Osteocyte (in vitro differentiated cells): Measurements from ENCODE around the gene FOXK1. TPM values are rescaled to one million over a fixed set of nuclear protein-coding genes. Genes with fewer than 3 reads are reported as not detected.
A peak's percentile ranks its signal among the peaks of the same experiment; 100 is the strongest.

Experiments
- DNase-seq: peaks from one replicate; pipeline ENCODE4 v3.0.0; 2021; ENCODE audit warnings: mixed read lengths; ENCODE audit not compliant: unreplicated experiment; ENCODE audit errors: extremely low spot score
- H3K27ac Mint-ChIP-seq: one replicate; pipeline ENCODE4 v1.8.0; 2021; ENCODE audit warnings: mild to moderate bottlenecking, mixed read lengths; ENCODE audit not compliant: unreplicated experiment
- H3K27me3 Mint-ChIP-seq: one replicate; pipeline ENCODE4 v1.8.0; 2021; ENCODE audit warnings: mixed read lengths; ENCODE audit not compliant: unreplicated experiment
- H3K36me3 Mint-ChIP-seq: one replicate; pipeline ENCODE4 v1.8.0; 2021; ENCODE audit warnings: mixed read lengths; ENCODE audit not compliant: unreplicated experiment
- H3K4me1 Mint-ChIP-seq: one replicate; pipeline ENCODE4 v1.8.0; 2021; ENCODE audit warnings: mixed read lengths; ENCODE audit not compliant: unreplicated experiment
- H3K4me3 Mint-ChIP-seq: one replicate; pipeline ENCODE4 v1.8.0; 2021; ENCODE audit warnings: mild to moderate bottlenecking, moderate library complexity, mixed read lengths; ENCODE audit not compliant: unreplicated experiment
- H3K9me3 Mint-ChIP-seq: one replicate; pipeline ENCODE4 v1.8.0; 2021; ENCODE audit warnings: mixed read lengths; ENCODE audit not compliant: unreplicated experiment
- CTCF ChIP-seq: fragments of 200-600 bp; sonication (generic); IDR thresholded peaks from 2 replicates; pipeline ENCODE4 v1.5.0; 2021; ENCODE audit warnings: antibody characterized with exemption, mild to moderate bottlenecking, moderate library complexity
- total RNA-seq: library from RNA; stranded (reverse); gene quantifications from 2 replicates; pipeline ENCODE4 v1.2.1, GENCODE V29; 2021

The FOXK1 gene
- total RNA-seq, 1 donor from 2014 or later, result 56.2 TPM

DNA sequence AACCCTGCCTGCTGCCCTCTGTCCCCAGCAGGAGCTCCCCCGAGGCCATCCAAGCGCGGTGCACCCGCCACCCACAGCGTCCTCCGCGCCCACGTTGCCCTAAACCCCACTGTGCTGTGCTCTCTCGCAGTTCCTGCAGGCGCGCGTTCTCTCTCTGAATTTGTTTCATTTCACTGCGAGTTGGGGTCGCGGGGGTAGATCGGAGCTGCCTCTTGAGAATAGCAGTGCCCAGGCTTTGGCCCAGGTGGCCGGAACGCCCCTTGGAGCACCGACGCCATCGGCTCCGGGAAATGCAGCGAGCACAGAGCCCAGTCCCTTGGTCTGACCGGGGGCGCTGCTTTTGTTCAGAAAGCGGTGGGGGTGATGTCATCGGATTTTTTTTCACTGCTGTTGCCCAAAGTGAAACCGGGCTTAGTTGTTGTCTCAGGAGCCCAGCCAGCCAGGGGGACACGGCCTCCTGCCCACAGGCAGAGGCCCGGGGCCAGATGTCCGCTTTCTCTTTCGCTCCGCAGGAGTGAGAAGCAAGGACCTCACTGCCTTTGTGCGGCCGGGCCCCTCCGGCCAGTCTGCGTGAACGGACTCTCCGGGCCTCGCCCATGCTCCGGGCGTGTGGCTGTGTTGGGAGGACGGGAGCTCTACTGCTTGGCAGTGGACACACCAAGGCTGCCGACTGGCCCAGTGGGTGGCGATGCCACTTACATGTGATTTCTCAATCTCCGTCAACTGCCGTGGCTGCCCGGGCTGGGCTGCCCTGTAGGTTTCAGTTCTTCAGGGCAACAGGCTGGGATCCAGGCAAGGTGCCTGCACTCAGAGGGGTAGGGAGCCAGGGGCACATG lies 43.1 kb downstream of the FOXK1 start:
- Mint-ChIP-seq H3K36me3 (peaks cover 13% of the 10 kb centered on the region), H3K27ac (peak overlapping the region; percentile 99), H3K9me3 (no peaks in the 10 kb centered on the region), H3K4me3 (peak overlapping the region; percentile 86), H3K27me3 (no peaks in the 10 kb centered on the region), H3K4me1 (peaks cover 51% of the 10 kb centered on the region)
- TF ChIP-seq CTCF, result no peak
- peak; percentile 95 for DNase-seq

DNA sequence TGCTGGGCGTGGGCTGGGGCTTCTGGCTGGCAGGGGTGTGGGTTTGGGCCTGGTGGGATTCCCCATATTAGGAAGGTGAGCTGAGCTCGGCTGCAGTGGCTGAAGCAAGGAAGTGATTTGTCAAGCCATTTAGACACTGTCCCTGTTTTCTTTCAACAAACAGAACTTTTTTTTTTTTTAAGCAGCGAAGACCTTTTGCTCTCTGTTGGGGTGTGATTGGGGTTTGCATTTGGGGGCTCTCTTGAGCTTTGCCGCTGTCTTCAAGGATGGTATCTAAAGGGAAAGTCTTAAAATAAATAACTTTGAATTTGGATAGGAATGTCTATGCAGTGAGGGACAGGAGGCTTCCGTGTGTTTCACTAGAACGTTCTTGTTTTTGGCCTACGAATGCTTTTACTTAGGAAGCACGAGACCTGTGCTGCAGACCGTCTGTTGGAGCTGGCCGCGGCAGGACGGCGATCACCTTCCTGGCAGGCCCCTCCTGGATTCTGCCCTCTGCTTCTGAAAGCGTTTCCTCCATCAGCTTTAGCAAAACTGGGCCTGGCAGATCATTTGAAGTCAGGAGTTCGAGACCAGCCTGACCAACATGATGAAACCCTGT lies 43.9 kb downstream of the FOXK1 start:
- Mint-ChIP-seq H3K36me3 (peaks cover 13% of the 10 kb centered on the region), H3K27ac (peak overlapping the region; percentile 99), H3K4me1 (peaks cover 50% of the 10 kb centered on the region), H3K9me3 (no peaks in the 10 kb centered on the region), H3K4me3 (peak overlapping the region; percentile 86), H3K27me3 (no peaks in the 10 kb centered on the region)
- no peak for TF ChIP-seq CTCF
- DNase-seq, result no peak

GRCh38 chr7:4726566-4726965 lies 44.5 kb downstream of the FOXK1 start:
- H3K4me3 Mint-ChIP-seq, result peak overlapping the region; percentile 35
- no peaks in the 10 kb centered on the region for H3K9me3 Mint-ChIP-seq
- TF ChIP-seq CTCF, result no peak
- peaks cover 54% of the 10 kb centered on the region for H3K4me1 Mint-ChIP-seq
- peak overlapping the region; percentile 99 for H3K27ac Mint-ChIP-seq
- peaks cover 13% of the 10 kb centered on the region for H3K36me3 Mint-ChIP-seq
- H3K27me3 Mint-ChIP-seq, result no peaks in the 10 kb centered on the region
- DNase-seq, result no peak

DNA sequence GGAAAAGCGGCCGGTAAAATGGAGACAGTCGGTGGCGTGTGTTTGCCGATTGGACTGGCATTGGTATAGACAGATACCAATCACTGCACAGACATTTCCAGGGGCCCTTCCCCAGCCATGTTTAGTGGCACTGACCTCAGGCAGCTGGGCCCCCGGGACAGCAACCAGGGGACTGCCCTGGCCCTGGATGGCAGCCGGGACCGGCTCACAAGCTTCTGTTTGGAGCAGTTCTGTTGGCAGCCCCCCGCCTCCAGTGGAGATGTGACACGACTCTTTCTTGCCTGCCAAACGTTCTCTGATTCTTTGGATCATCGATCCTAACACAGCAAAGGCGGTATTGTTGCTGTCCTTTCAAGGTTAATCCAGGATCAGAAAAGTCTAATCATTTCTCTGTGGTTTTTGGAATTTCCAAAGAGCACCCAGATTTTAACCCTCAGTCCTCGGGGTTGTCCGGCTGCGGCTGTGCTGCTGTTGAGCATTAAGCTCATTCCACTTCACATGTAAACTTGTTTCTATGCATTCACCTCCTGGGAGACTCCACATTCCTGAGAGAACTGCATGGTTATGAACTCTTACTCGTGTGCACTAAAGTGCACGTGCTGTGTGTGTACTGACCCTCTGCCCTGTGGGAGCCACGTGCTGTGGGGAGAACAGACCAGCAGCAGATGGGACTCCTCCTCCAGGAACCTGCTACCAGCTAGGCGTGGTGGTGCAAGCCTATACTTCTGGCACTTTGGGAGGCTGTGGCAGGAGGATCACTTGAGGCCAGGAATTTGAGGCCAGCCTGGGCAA lies 46.0 kb downstream of the FOXK1 start:
- H3K4me3 Mint-ChIP-seq, result no peak overlapping the region
- H3K27me3 Mint-ChIP-seq, result no peaks in the 10 kb centered on the region
- H3K36me3 Mint-ChIP-seq, result peaks cover 22% of the 10 kb centered on the region
- H3K4me1 Mint-ChIP-seq, result peaks cover 52% of the 10 kb centered on the region
- H3K9me3 Mint-ChIP-seq, result no peaks in the 10 kb centered on the region
- no peak overlapping the region for H3K27ac Mint-ChIP-seq
- no peak for DNase-seq
- no peak for TF ChIP-seq CTCF

GRCh38 chr7:4729266-4729665 lies 47.2 kb downstream of the FOXK1 start:
- H3K27me3 Mint-ChIP-seq, result no peaks in the 10 kb centered on the region
- no peak for TF ChIP-seq CTCF
- DNase-seq, result no peak
- H3K4me3 Mint-ChIP-seq, result no peak overlapping the region
- no peak overlapping the region for H3K27ac Mint-ChIP-seq
- peaks cover 42% of the 10 kb centered on the region for H3K4me1 Mint-ChIP-seq
- H3K36me3 Mint-ChIP-seq, result peaks cover 25% of the 10 kb centered on the region
- no peaks in the 10 kb centered on the region for H3K9me3 Mint-ChIP-seq
